Bone marrow (tissue), 2 donors: ENCODE results near the gene EFR3B.
"Not testable (repeated sequence)": the region's sequence is repeated elsewhere in the genome, so short reads cannot be mapped to it uniquely, and the experiment has no call there.

Source experiments
- DNase-seq, 2 donors: peaks; one replicate each; lab custom pipeline; 2025; lab: John Stamatoyannopoulos, UW

EFR3B gene

GRCh38 chr2:25150993-25151392 lies 109.1 kb downstream of the EFR3B start:
- not testable (repeated sequence) for DNase-seq

GRCh38 chr2:25151718-25152117 lies 109.8 kb downstream of the EFR3B start:
- no peak for DNase-seq

- DNase-seq = no peak
Observed at GRCh38 chr2:25155401-25155800, 113.5 kb downstream of the EFR3B start.

- DNase-seq = no peak
Observed at GRCh38 chr2:25158096-25158852, 116.4 kb downstream of the EFR3B start.

- no peak for DNase-seq
Observed at GRCh38 chr2:25159949-25160348, 118.1 kb downstream of the EFR3B start.

GRCh38 chr2:25160376-25160775 lies 118.5 kb downstream of the EFR3B start:
- no peak for DNase-seq

GRCh38 chr2:25161055-25161781 lies 119.3 kb downstream of the EFR3B start:
- no peak for DNase-seq

GRCh38 chr2:25162061-25162460 lies 120.2 kb downstream of the EFR3B start:
- not testable (repeated sequence) for DNase-seq

- DNase-seq = no peak
Observed at GRCh38 chr2:25164561-25164960, 122.7 kb downstream of the EFR3B start.

GRCh38 chr2:25165992-25166875 lies 124.4 kb downstream of the EFR3B start:
- DNase-seq = peak in 1 of 2 donors; percentile 34

- DNase-seq = no peak
Observed at GRCh38 chr2:25168256-25169072, 126.6 kb downstream of the EFR3B start, which contains the start of gene POMC. POMC (minus strand) TSS chr2:25168580; CDS start chr2:25164772, 3,808 bp downstream.

GRCh38 chr2:25169073-25169470 lies 127.2 kb downstream of the EFR3B start:
- no peak for DNase-seq

GRCh38 chr2:25170888-25171287 lies 129.0 kb downstream of the EFR3B start:
- no peak for DNase-seq

GRCh38 chr2:25173719-25174118 lies 131.8 kb downstream of the EFR3B start:
- DNase-seq = no peak

- no peak for DNase-seq
Observed at GRCh38 chr2:25174192-25174861, 132.5 kb downstream of the EFR3B start.

GRCh38 chr2:25176138-25176537 lies 134.3 kb downstream of the EFR3B start:
- no peak for DNase-seq

GRCh38 chr2:25176541-25177181 lies 134.8 kb downstream of the EFR3B start:
- DNase-seq = no peak

GRCh38 chr2:25177211-25177611 lies 135.3 kb downstream of the EFR3B start:
- DNase-seq = no peak

GRCh38 chr2:25178976-25179375 lies 137.1 kb downstream of the EFR3B start:
- no peak for DNase-seq

- no peak for DNase-seq
Observed at GRCh38 chr2:25184254-25184653, 142.4 kb downstream of the EFR3B start.
